B cell (primary cell): ENCODE results near the gene ELANE. TPM values are rescaled to one million over a fixed set of nuclear protein-coding genes. Genes with fewer than 3 reads are reported as not detected.

Experiments
- ATAC-seq: fragments of 200-7000 bp; cut with Tn5 transposase; one replicate; pipeline ENCODE4 v1.10.0; 2021; ENCODE audit warnings: low read depth, mild to moderate bottlenecking, moderate number of reproducible peaks, moderate library complexity
- CTCF ChIA-PET: fragments of 350-600 bp; sonication (Branson Sonifier 250); formaldehyde crosslinking; loops from one replicate; lab custom pipeline; 2021; ENCODE audit warnings: antibody characterized with exemption, inconsistent platforms; lab: Charles Lee
- POLR2A ChIA-PET: fragments of 350-600 bp; sonication (Branson Sonifier 250); formaldehyde crosslinking; loops from one replicate; lab custom pipeline; 2021; ENCODE audit warnings: antibody characterized with exemption; lab: Charles Lee
- DNase-seq: peaks from one replicate; pipeline ENCODE4 v3.0.0; 2013
- H2AFZ ChIP-seq: 2 replicates; pipeline ENCODE4 v1.6.1; 2012; ENCODE audit warnings: mild to moderate bottlenecking, low read depth, low read length; ENCODE audit not compliant: insufficient read depth, poor library complexity, severe bottlenecking
- H3K27ac ChIP-seq, 2 donors: 1 replicate in 1 of 2; 2 replicates in 1 of 2; pipeline ENCODE4 v1.5.1; 2012 to 2013; ENCODE audit warnings: low read length in 2 of 2, mild to moderate bottlenecking in 2 of 2, moderate library complexity in 1 of 2
- H3K27me3 ChIP-seq, 4 experiments: fragments of 200-600 bp in 1 of 4; sonication (generic) in 1 of 4; replicated peaks in 1 of 4; 1 replicate in 2 of 4; 2 replicates in 2 of 4; pipeline versions ENCODE4 v1.6.1 to v1.7.0; 2013 to 2016; ENCODE audit warnings: low read length in 3 of 4, mild to moderate bottlenecking in 2 of 4, mixed read lengths in 1 of 4, moderate library complexity in 1 of 4; ENCODE audit not compliant: insufficient read depth in 4 of 4, control insufficient read depth in 3 of 4; ENCODE audit errors: control extremely low read depth in 1 of 4
- H3K36me3 ChIP-seq, 2 experiments: replicated peaks in 1 of 2; 1 replicate in 1 of 2; 2 replicates in 1 of 2; pipeline versions ENCODE4 v1.6.1 to v1.7.1; 2013; ENCODE audit warnings: low read length in 1 of 2; ENCODE audit not compliant: insufficient read depth in 2 of 2, control insufficient read depth in 1 of 2; ENCODE audit errors: control extremely low read depth in 1 of 2, extremely low read depth in 1 of 2
- H3K4me1 ChIP-seq, 2 donors: fragments of 200-600 bp in 1 of 2; sonication (generic) in 1 of 2; 1 replicate in 1 of 2; 2 replicates in 1 of 2; pipeline versions ENCODE4 v1.5.1 to v1.6.1; 2013 to 2017; ENCODE audit warnings: low read length in 2 of 2; ENCODE audit not compliant: control insufficient read depth in 2 of 2, insufficient read depth in 2 of 2
- H3K4me2 ChIP-seq: replicated peaks from 2 replicates; pipeline ENCODE3; 2012; ENCODE audit warnings: mild to moderate bottlenecking, low read depth, low read length; ENCODE audit not compliant: poor library complexity, severe bottlenecking
- H3K4me3 ChIP-seq, 5 experiments: fragments of 200-600 bp in 1 of 5; sonication (generic) in 1 of 5; 1 replicate in 3 of 5; 2 replicates in 2 of 5; pipeline versions ENCODE4 v1.5.1 to v1.7.0; 2011 to 2016; ENCODE audit warnings: low read length in 4 of 5, mild to moderate bottlenecking in 4 of 5, low read depth in 2 of 5, control low read depth in 1 of 5, moderate library complexity in 1 of 5; ENCODE audit not compliant: insufficient read depth in 1 of 5; ENCODE audit errors: control extremely low read depth in 1 of 5, extremely low read depth in 1 of 5
- H3K79me2 ChIP-seq: fragments of 200-600 bp; sonication (generic); one replicate; pipeline ENCODE4 v1.6.0; 2016; ENCODE audit warnings: low read length; ENCODE audit not compliant: control insufficient read depth, insufficient read depth
- H3K9ac ChIP-seq: fragments of 200-600 bp; sonication (generic); 2 replicates; pipeline ENCODE4 v1.6.1; 2017; ENCODE audit warnings: mild to moderate bottlenecking, low read length, moderate library complexity
- H3K9me3 ChIP-seq, 3 donors: one replicate each; pipeline versions ENCODE4 v1.6.1 to v1.7.1; 2013; ENCODE audit warnings: low read length in 2 of 3; ENCODE audit not compliant: control insufficient read depth in 2 of 3, insufficient read depth in 1 of 3; ENCODE audit errors: control extremely low read depth in 1 of 3
- H4K20me1 ChIP-seq: 2 replicates; pipeline ENCODE4 v1.6.0; 2012; ENCODE audit warnings: mild to moderate bottlenecking, low read length; ENCODE audit not compliant: insufficient read depth, control insufficient read depth, poor library complexity, severe bottlenecking
- H3K27ac Mint-ChIP-seq: one replicate; pipeline ENCODE4 v1.8.0; 2021; ENCODE audit warnings: mixed read lengths
- H3K27me3 Mint-ChIP-seq: one replicate; pipeline ENCODE4 v1.8.0; 2021; ENCODE audit warnings: mixed read lengths
- H3K4me1 Mint-ChIP-seq: one replicate; pipeline ENCODE4 v1.8.0; 2021; ENCODE audit warnings: mixed read lengths
- H3K4me3 Mint-ChIP-seq: one replicate; pipeline ENCODE4 v1.8.0; 2021; ENCODE audit warnings: mixed read lengths
- H3K9me3 Mint-ChIP-seq: one replicate; pipeline ENCODE4 v1.8.0; 2022; ENCODE audit warnings: mixed read lengths; ENCODE audit not compliant: insufficient read depth
- CTCF ChIP-seq: fragments of 200-600 bp; IDR thresholded peaks from one replicate; pipeline ENCODE4 v1.8.0; 2022; ENCODE audit warnings: antibody characterized with exemption, mild to moderate bottlenecking
- EZH2 ChIP-seq: IDR thresholded peaks from 2 replicates; pipeline ENCODE4 v1.6.1; 2012; ENCODE audit warnings: borderline replicate concordance, low read depth, mild to moderate bottlenecking, moderate library complexity, low read length; ENCODE audit not compliant: insufficient read depth, poor library complexity, severe bottlenecking
- WGBS: methylation state at CpG from one replicate; pipeline ENCODE4 v1.1.5; 2013; ENCODE audit warnings: missing lambda C conversion rate; ENCODE audit not compliant: insufficient coverage; 5-methylcytosine and 5-hydroxymethylcytosine counted together
- intact Hi-C: fragments of 100-400 bp; cut with micrococcal nuclease; formaldehyde crosslinking; loops from one replicate; pipeline ENCODE4 v1.10.0; 2022
- polyA plus RNA-seq: library from polyadenylated mRNA; depleted of rRNA; stranded (reverse); fragments of >200 nt; gene quantifications from 2 replicates; pipeline ENCODE4 v1.2.3, GENCODE V29; 2012
- total RNA-seq, 2 donors: library from RNA; stranded (reverse); fragments of 120-200 nt in 1 of 2; gene quantifications; 1 replicate in 1 of 2; 2 replicates in 1 of 2; pipeline versions ENCODE4 v1.2.3 to v1.2.4, GENCODE V29; 2013 to 2022

The ELANE gene
- total and polyA plus RNA-seq, 2 donors (not counting 1 experiment from before 2014, with no cell fraction given): 0.18 TPM; not detected in 1

- Histone ChIP-seq H3K79me2 (peaks cover 52% of the 10 kb centered on the region), H3K9me3 (no peaks in the 10 kb centered on the region), H4K20me1 (peaks cover 34% of the 10 kb centered on the region), H3K4me1 (peaks cover 5 to 37% of the 10 kb centered on the region in 2 donors), H3K4me3 (peak overlapping the region in 1 of 5 experiments; percentile 21), H3K9ac (no peak overlapping the region), H3K27me3 (no peaks in the 10 kb centered on the region), H3K27ac (peak overlapping the region in 1 of 2 donors; percentile 48), H2AFZ (no peak overlapping the region), H3K4me2 (peak overlapping the region; percentile 35), H3K36me3 (peaks cover 0 to 50% of the 10 kb centered on the region in 2 experiments)
- ChIA-PET CTCF (no interaction called here), POLR2A (interaction anchor here (1.3 kb wide), 1 partner anchor 21 kb away, joined by 3 read pairs; no protein-coding TSS in a partner anchor)
- no peak for TF ChIP-seq EZH2
- no peak for TF ChIP-seq CTCF
- Mint-ChIP-seq H3K27me3 (no peaks in the 10 kb centered on the region), H3K4me3 (no peak overlapping the region), H3K9me3 (no peaks in the 10 kb centered on the region), H3K27ac (no peak overlapping the region), H3K4me1 (peaks cover 14% of the 10 kb centered on the region)
- intact Hi-C loops: no loop called here
- peak; percentile 75 for DNase-seq
- 93% methylated on average over 26 of the region's 30 CpGs for WGBS
- ATAC-seq: no peak
Measured at GRCh38 chr19:888581-889385, 36.7 kb downstream of the ELANE start.

- DNase-seq: no peak
- Mint-ChIP-seq H3K27ac (peak overlapping the region; percentile 56), H3K4me3 (peak overlapping the region; percentile 66), H3K4me1 (peaks cover 14% of the 10 kb centered on the region), H3K9me3 (no peaks in the 10 kb centered on the region), H3K27me3 (no peaks in the 10 kb centered on the region)
- no peaks in the 10 kb centered on the region for H3K27me3 ChIP-seq
- H3K9me3 ChIP-seq: no peaks in the 10 kb centered on the region
- ChIA-PET CTCF (no interaction called here), POLR2A (no interaction called here)
- H4K20me1 ChIP-seq: peaks cover 26% of the 10 kb centered on the region
- H3K4me1 ChIP-seq: peaks cover 5 to 38% of the 10 kb centered on the region in 2 donors
- peaks cover 44% of the 10 kb centered on the region for H3K79me2 ChIP-seq
- 96% methylated on average over 26 of the region's 26 CpGs for WGBS
- H3K9ac ChIP-seq: no peak overlapping the region
- H3K27ac ChIP-seq: no peak overlapping the region
- no peak overlapping the region for H2AFZ ChIP-seq
- intact Hi-C loops: no loop called here
- TF ChIP-seq CTCF (no peak), EZH2 (no peak)
- H3K4me3 ChIP-seq: no peak overlapping the region
- no peak overlapping the region for H3K4me2 ChIP-seq
- H3K36me3 ChIP-seq: peaks cover 0 to 40% of the 10 kb centered on the region in 2 experiments
- ATAC-seq: no peak
Measured at GRCh38 chr19:889662-890295, 37.7 kb downstream of the ELANE start.
